Common myeloid progenitor, CD34-positive (primary cell): ENCODE results near the gene YAF2. TPM values are rescaled to one million over a fixed set of nuclear protein-coding genes. Genes with fewer than 3 reads are reported as not detected.
A peak's percentile ranks its signal among the peaks of the same experiment; 100 is the strongest.

Experiments used
- CTCF ChIA-PET: fragments of 350-600 bp; sonication (Branson Sonifier 250); formaldehyde crosslinking; loops from one replicate; lab custom pipeline; 2021; ENCODE audit warnings: antibody characterized with exemption; lab: Charles Lee
- POLR2A ChIA-PET: fragments of 350-600 bp; sonication (Branson Sonifier 250); formaldehyde crosslinking; loops from one replicate; lab custom pipeline; 2021; ENCODE audit warnings: antibody characterized with exemption; lab: Charles Lee
- DNase-seq, 3 donors: peaks; one replicate each; pipeline versions ENCODE4 v3.0.0 to v3.0.0-alpha.2; 2013
- H3K27ac ChIP-seq, 2 experiments: 1 replicate in 1 of 2; 2 replicates in 1 of 2; pipeline ENCODE4 v1.7.0; 2013; ENCODE audit warnings: inconsistent platforms in 2 of 2, low read length in 2 of 2, mild to moderate bottlenecking in 2 of 2, low read depth in 1 of 2, moderate library complexity in 1 of 2; ENCODE audit not compliant: severe bottlenecking in 2 of 2, insufficient read depth in 1 of 2, poor library complexity in 1 of 2
- H3K27me3 ChIP-seq, 5 experiments: replicated peaks in 2 of 5; 1 replicate in 3 of 5; 2 replicates in 2 of 5; pipeline versions ENCODE4 v1.6.1 to v1.7.0; 2013; ENCODE audit warnings: low read length in 4 of 5, mild to moderate bottlenecking in 2 of 5, moderate library complexity in 2 of 5, inconsistent platforms in 1 of 5; ENCODE audit not compliant: insufficient read depth in 5 of 5, control insufficient read depth in 4 of 5
- H3K36me3 ChIP-seq, 4 experiments: 1 replicate in 2 of 4; 2 replicates in 2 of 4; pipeline versions ENCODE4 v1.6.1 to v1.7.0; 2013; ENCODE audit warnings: low read length in 3 of 4, control low read depth in 1 of 4, mild to moderate bottlenecking in 1 of 4; ENCODE audit not compliant: control insufficient read depth in 4 of 4, insufficient read depth in 4 of 4
- H3K4me1 ChIP-seq, 4 experiments: 1 replicate in 3 of 4; 2 replicates in 1 of 4; pipeline versions ENCODE4 v1.6.1 to v1.7.1; 2013; ENCODE audit warnings: low read length in 3 of 4, mild to moderate bottlenecking in 3 of 4, control low read depth in 1 of 4, inconsistent platforms in 1 of 4, moderate library complexity in 1 of 4; ENCODE audit not compliant: control insufficient read depth in 4 of 4, insufficient read depth in 4 of 4; ENCODE audit errors: control extremely low read depth in 1 of 4
- H3K4me3 ChIP-seq, 7 experiments: 1 replicate in 4 of 7; 2 replicates in 3 of 7; pipeline versions ENCODE4 v1.5.1 to v1.7.0; 2013; ENCODE audit warnings: mild to moderate bottlenecking in 7 of 7, low read length in 6 of 7, moderate library complexity in 6 of 7, inconsistent platforms in 2 of 7, low read depth in 2 of 7, control low read depth in 1 of 7; ENCODE audit not compliant: insufficient read depth in 4 of 7, control insufficient read depth in 1 of 7; ENCODE audit errors: extremely low read depth in 1 of 7
- H3K9me3 ChIP-seq, 5 experiments: 1 replicate in 4 of 5; 2 replicates in 1 of 5; pipeline versions ENCODE4 v1.6.1 to v1.7.1; 2013; ENCODE audit warnings: low read length in 4 of 5, mild to moderate bottlenecking in 2 of 5, inconsistent platforms in 1 of 5, low read depth in 1 of 5, moderate library complexity in 1 of 5; ENCODE audit not compliant: control insufficient read depth in 4 of 5, insufficient read depth in 2 of 5; ENCODE audit errors: control extremely low read depth in 1 of 5
- WGBS: methylation state at CpG from one replicate; pipeline ENCODE4 v1.1.5; 2013; ENCODE audit not compliant: insufficient coverage; 5-methylcytosine and 5-hydroxymethylcytosine counted together
- polyA plus RNA-seq: library from polyadenylated mRNA; unstranded; fragments of 120-200 nt; gene quantifications from one replicate; pipeline ENCODE4 v1.2.1, GENCODE V29; 2013

YAF2 gene, protein sequence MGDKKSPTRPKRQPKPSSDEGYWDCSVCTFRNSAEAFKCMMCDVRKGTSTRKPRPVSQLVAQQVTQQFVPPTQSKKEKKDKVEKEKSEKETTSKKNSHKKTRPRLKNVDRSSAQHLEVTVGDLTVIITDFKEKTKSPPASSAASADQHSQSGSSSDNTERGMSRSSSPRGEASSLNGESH
- 22.6 TPM for polyA plus RNA-seq

DNA sequence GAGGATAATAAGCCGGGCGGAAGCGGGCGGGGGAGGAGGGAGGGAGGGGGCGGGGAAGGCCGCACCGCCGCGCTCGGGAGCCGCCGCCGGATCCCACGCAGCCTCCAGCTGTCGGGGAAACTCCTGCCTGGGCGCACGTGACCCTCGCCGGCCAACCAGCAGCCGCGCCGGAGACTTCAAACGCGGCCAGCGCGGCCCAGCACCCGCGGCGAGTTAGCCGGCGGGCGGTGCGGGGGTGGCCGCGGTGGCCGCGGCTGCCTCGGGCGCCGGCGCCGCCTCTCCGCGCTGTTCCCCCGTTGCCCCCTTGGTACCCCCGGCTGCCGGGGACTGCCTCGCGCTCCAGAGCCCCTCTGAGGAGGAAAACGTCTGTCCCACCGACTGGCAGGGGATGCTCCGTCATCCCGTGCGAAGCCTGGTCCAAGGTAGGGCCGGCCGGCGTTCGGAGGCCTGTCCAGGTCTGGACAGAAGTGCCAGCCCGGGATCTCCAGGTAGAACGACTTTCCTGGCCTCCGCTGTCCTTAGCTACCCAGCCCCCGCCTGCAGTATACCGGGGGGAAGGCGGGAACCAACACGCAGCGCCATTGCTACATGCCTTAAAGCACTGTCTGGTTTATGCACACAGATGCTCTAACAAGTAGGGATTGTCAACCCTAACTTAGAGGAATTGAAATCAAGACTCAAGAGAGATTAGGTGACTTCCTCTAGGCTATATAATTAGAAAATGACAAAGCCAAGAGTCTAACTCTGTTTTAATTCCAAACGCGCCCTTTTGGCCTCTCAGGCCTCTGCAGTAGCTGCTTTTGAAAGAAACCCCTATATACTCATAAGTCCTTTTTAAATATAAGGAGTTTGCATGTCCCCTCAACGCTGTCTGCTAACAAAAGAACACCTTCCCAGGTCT is at the start of gene YAF2:
Gene YAF2, minus strand, starts transcription at position 9 of the 901 bp plus-strand sequence. CDS start 68 bp downstream, outside the sequence.
- Histone ChIP-seq H3K9me3 (no peaks in the 10 kb centered on the region), H3K36me3 (peaks cover 2 to 15% (median 7%) of the 10 kb centered on the region in 4 experiments), H3K27ac (peak within 1 kb of the TSS; percentile 82 to 83), H3K27me3 (no peaks in the 10 kb centered on the region), H3K4me3 (peak within 1 kb of the TSS; percentile 72 to 98 (median 88)), H3K4me1 (peaks cover 15 to 39% (median 25%) of the 10 kb centered on the region in 4 experiments)
- ChIA-PET POLR2A (no interaction called here), CTCF (interaction anchor here (1.0 kb wide), 1 partner anchor 27 kb away, joined by 4 read pairs; no protein-coding TSS in a partner anchor)
- peak; percentile 83 to 93 (median 92) for DNase-seq
- 4% methylated on average over 44 of the region's 69 CpGs for WGBS

- CTCF ChIA-PET = interaction anchor here (1.5 kb wide), 1 partner anchor 10 kb away, joined by 6 read pairs; no protein-coding TSS in a partner anchor
- Histone ChIP-seq H3K27ac (no peak overlapping the region), H3K9me3 (no peaks in the 10 kb centered on the region), H3K36me3 (no peaks in the 10 kb centered on the region), H3K4me1 (peaks cover 9 to 12% (median 10%) of the 10 kb centered on the region in 4 experiments), H3K27me3 (no peaks in the 10 kb centered on the region), H3K4me3 (no peak overlapping the region)
- DNase-seq = no peak
- WGBS = 97% methylated on average over 19 of the region's 26 CpGs
- POLR2A ChIA-PET = no interaction called here
Observed at GRCh38 chr12:42286741-42287140, 48.7 kb upstream of the YAF2 start.

- Histone ChIP-seq H3K4me1 (peaks cover 9 to 12% (median 10%) of the 10 kb centered on the region in 4 experiments), H3K36me3 (no peaks in the 10 kb centered on the region), H3K9me3 (no peaks in the 10 kb centered on the region), H3K27ac (no peak overlapping the region), H3K27me3 (no peaks in the 10 kb centered on the region), H3K4me3 (no peak overlapping the region)
- ChIA-PET POLR2A (interaction anchor here (0.6 kb wide), 1 partner anchor 46 kb away, joined by 4 read pairs; no protein-coding TSS in a partner anchor), CTCF (interaction anchor here (0.6 to 1.1 kb wide), 2 partner anchors 13 to 336 kb away, joined by 4 read pairs; no protein-coding TSS in a partner anchor)
- no peak for DNase-seq
- no CpG with 5 or more reads among the region's 2 CpGs for WGBS
Observed at GRCh38 chr12:42285431-42285830, 47.4 kb upstream of the YAF2 start.

GRCh38 chr12:42284876-42285275 is 46.8 kb upstream of the YAF2 start:
- 100% methylated on average over 1 of the region's 2 CpGs for WGBS
- ChIA-PET POLR2A (interaction anchor here (0.6 kb wide), 1 partner anchor 46 kb away, joined by 4 read pairs; no protein-coding TSS in a partner anchor), CTCF (interaction anchor here (1.1 kb wide), 1 partner anchor 14 kb away, joined by 4 read pairs; no protein-coding TSS in a partner anchor)
- Histone ChIP-seq H3K4me1 (peaks cover 9 to 12% (median 10%) of the 10 kb centered on the region in 4 experiments), H3K36me3 (no peaks in the 10 kb centered on the region), H3K27me3 (no peaks in the 10 kb centered on the region), H3K4me3 (no peak overlapping the region), H3K27ac (no peak overlapping the region), H3K9me3 (no peaks in the 10 kb centered on the region)
- DNase-seq = peak in 1 of 3 donors; percentile 5

DNA sequence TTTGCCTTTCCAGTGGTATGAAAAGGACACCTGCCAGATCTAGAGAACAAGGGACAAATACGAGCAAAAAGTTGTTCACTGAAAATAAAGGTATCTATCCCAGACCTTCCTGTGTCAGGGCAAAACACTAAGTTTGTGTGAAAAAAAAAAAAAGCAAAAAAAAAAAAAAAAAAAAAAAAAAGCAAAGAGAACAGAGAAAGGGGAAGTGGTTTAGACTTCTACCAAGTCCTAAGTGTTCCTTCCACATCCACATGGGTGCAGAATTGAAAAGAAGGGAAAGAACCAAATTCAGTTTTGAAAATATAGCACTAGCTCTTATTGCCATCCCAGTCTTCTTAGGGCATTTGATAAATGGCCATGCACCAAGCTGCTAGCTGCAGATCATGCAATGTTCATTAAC is 46.1 kb upstream of the YAF2 start:
- H3K27ac ChIP-seq = no peak overlapping the region
- H3K4me1 ChIP-seq = peaks cover 9 to 12% (median 10%) of the 10 kb centered on the region in 4 experiments
- no peaks in the 10 kb centered on the region for H3K27me3 ChIP-seq
- CTCF ChIA-PET = interaction anchor here (1.1 kb wide), 1 partner anchor 15 kb away, joined by 4 read pairs; no protein-coding TSS in a partner anchor
- H3K4me3 ChIP-seq = no peak overlapping the region
- H3K9me3 ChIP-seq = no peaks in the 10 kb centered on the region
- H3K36me3 ChIP-seq = no peaks in the 10 kb centered on the region
- POLR2A ChIA-PET = no interaction called here
- DNase-seq = peak; percentile 25 to 68 (median 63)
- WGBS = no CpG with 5 or more reads among the region's 1 CpG

DNA sequence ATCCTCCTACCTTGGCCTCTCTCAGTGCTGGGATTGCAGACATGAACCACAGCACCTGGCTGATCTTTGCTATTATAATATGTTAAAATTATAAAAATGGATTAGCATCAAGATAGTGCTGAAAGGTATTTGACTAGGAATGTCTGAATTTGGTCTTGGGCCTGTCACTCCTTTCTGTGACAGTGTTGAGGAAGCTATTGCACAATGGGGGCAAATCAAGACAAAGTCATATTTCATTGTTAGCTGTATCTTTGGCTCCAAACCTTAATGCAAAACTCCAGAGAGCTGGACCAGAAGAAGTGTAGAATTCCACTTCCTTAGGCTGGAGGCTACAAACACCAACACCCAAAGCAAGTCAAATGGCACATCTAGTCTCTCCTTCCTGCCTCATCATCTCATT is 45.7 kb upstream of the YAF2 start:
- CTCF ChIA-PET = no interaction called here
- POLR2A ChIA-PET = interaction anchor here (1.0 kb wide), 1 partner anchor 11 kb away, joined by 3 read pairs; no protein-coding TSS in a partner anchor

More for the DNA sequence above, 45.7 kb upstream of the YAF2 start:
- Histone ChIP-seq H3K27ac (no peak overlapping the region), H3K36me3 (no peaks in the 10 kb centered on the region), H3K4me1 (peaks cover 9 to 12% (median 10%) of the 10 kb centered on the region in 4 experiments), H3K9me3 (no peaks in the 10 kb centered on the region), H3K27me3 (no peaks in the 10 kb centered on the region), H3K4me3 (no peak overlapping the region)
- peak in 2 of 3 donors; percentile 14 to 26 for DNase-seq
